Smooth muscle cell (in vitro differentiated cells): ENCODE measurements around the gene RBM19. TPM values are rescaled to one million over a fixed set of nuclear protein-coding genes. Genes with fewer than 3 reads are reported as not detected.

Source experiments
- DNase-seq: peaks from one replicate; lab custom pipeline; 2025; ENCODE audit not compliant: unreplicated experiment; lab: John Stamatoyannopoulos, UW
- H2AFZ ChIP-seq: fragments of 200-600 bp; sonication (generic); 2 replicates; pipeline ENCODE4 v1.6.0; 2016; ENCODE audit warnings: antibody characterized with exemption, low read depth, mild to moderate bottlenecking
- H3F3A ChIP-seq: fragments of 200-600 bp; sonication (generic); 2 replicates; pipeline ENCODE4 v1.6.0; 2017; ENCODE audit warnings: antibody characterized with exemption, low read depth
- H3K27ac ChIP-seq: fragments of 200-600 bp; sonication (generic); 2 replicates; pipeline ENCODE4 v1.5.1; 2016; ENCODE audit warnings: low read depth, mild to moderate bottlenecking
- H3K27me3 ChIP-seq: fragments of 200-600 bp; sonication (generic); 2 replicates; pipeline ENCODE4 v1.6.1; 2016; ENCODE audit warnings: low read depth, mild to moderate bottlenecking
- H3K36me3 ChIP-seq: fragments of 200-600 bp; sonication (generic); 2 replicates; pipeline ENCODE4 v1.5.1; 2016; ENCODE audit warnings: low read depth
- H3K4me1 ChIP-seq: fragments of 200-600 bp; sonication (generic); 2 replicates; pipeline ENCODE4 v1.5.1; 2016; ENCODE audit warnings: low read depth
- H3K4me2 ChIP-seq: fragments of 200-600 bp; sonication (generic); 2 replicates; pipeline ENCODE4 v1.6.0; 2016; ENCODE audit warnings: mild to moderate bottlenecking
- H3K4me3 ChIP-seq: fragments of 200-600 bp; sonication (generic); 2 replicates; pipeline ENCODE4 v1.5.1; 2016; ENCODE audit warnings: mild to moderate bottlenecking
- H3K79me2 ChIP-seq: fragments of 200-600 bp; sonication (generic); 2 replicates; pipeline ENCODE4 v1.6.0; 2016; ENCODE audit warnings: low read depth, mild to moderate bottlenecking
- H3K9ac ChIP-seq: fragments of 200-600 bp; sonication (generic); 2 replicates; pipeline ENCODE4 v1.6.0; 2016; ENCODE audit warnings: low read depth
- H3K9me3 ChIP-seq: fragments of 200-600 bp; sonication (generic); replicated peaks from 2 replicates; pipeline ENCODE4 v1.5.1; 2016; ENCODE audit warnings: low read depth
- H4K20me1 ChIP-seq: fragments of 200-600 bp; sonication (generic); 2 replicates; pipeline ENCODE4 v1.6.0; 2016; ENCODE audit warnings: low read depth
- CTCF ChIP-seq: fragments of 200-600 bp; sonication (generic); IDR thresholded peaks from 2 replicates; pipeline ENCODE4 v1.5.1; 2017; ENCODE audit warnings: borderline replicate concordance, mild to moderate bottlenecking, antibody characterized with exemption; ENCODE audit not compliant: insufficient read depth, poor library complexity, severe bottlenecking
- WGBS: methylation state at CpG from one replicate; pipeline ENCODE4 v1.1.7; 2016; ENCODE audit warnings: low lambda C conversion rate; 5-methylcytosine and 5-hydroxymethylcytosine counted together
- polyA plus RNA-seq: library from polyadenylated mRNA; unstranded; fragments of >200 nt; fragmentation: Nextera tagmentation; extraction: Ambion mirVana; gene quantifications from 2 replicates; pipeline ENCODE4 v1.2.1, GENCODE V29; 2016
- total RNA-seq: library from RNA; depleted of rRNA; stranded (reverse); fragments of >200 nt; gene quantifications from 2 replicates; pipeline ENCODE4 v1.2.3, GENCODE V29; 2014

RBM19 gene
- total and polyA plus RNA-seq, 2 experiments from 2014 or later = 12.8 to 15.9 TPM

DNA sequence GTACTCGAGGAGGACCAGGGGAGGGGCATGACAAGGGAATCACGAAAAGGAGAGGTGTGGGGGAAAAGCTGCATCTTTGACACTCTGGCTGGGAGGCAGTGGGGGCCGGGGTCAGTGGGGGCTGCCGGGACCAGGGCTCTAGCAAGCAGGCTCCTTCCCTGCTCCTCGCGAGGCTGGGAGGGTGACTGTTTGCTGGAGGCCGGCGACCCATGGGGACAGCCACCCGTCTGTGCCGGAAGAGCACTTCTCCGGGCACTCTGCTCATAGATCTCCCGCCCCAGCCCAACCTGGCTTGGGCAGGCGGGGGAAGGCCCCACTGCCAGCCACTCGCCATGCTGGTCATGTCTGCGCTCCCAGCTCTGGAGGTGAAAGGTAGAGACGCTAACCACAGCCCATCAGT is 130.7 kb downstream of the RBM19 start:
- Histone ChIP-seq H3K36me3 (no peaks in the 10 kb centered on the region), H3K4me1 (peaks cover 10% of the 10 kb centered on the region), H3F3A (no peaks in the 10 kb centered on the region), H3K27ac (no peak overlapping the region), H3K9me3 (no peaks in the 10 kb centered on the region), H3K9ac (no peak overlapping the region), H3K27me3 (no peaks in the 10 kb centered on the region), H4K20me1 (no peaks in the 10 kb centered on the region), H2AFZ (no peak overlapping the region), H3K4me2 (no peak overlapping the region), H3K79me2 (no peaks in the 10 kb centered on the region), H3K4me3 (no peak overlapping the region)
- no peak for DNase-seq
- no peak for TF ChIP-seq CTCF
- 95% methylated on average over 13 of the region's 16 CpGs for WGBS

DNA sequence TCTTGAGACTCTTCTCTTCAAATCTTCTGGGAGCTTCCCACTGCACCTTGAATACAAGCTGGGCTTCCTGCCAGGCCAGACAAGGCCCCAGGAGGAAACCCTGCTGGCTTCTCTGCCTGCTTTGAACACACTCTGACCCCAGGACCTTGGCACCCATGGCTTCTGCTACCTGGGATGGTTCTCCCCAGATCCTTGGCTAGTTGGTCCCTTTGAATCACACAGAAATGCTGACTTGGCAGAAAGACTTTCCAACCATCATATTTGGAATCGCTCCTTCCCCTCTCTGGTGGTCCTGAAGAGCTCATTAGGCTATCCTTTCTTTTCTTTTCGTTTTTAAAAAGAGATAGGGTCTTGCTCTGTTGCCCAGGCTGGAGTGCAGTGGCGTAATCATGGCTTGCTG is 132.7 kb downstream of the RBM19 start:
- Histone ChIP-seq H3K4me2 (no peak overlapping the region), H3K36me3 (no peaks in the 10 kb centered on the region), H3K4me1 (peaks cover 10% of the 10 kb centered on the region), H4K20me1 (no peaks in the 10 kb centered on the region), H3F3A (no peaks in the 10 kb centered on the region), H3K4me3 (no peak overlapping the region), H3K9me3 (no peaks in the 10 kb centered on the region), H3K27ac (no peak overlapping the region), H3K9ac (no peak overlapping the region), H2AFZ (no peak overlapping the region), H3K27me3 (no peaks in the 10 kb centered on the region), H3K79me2 (no peaks in the 10 kb centered on the region)
- DNase-seq = no peak
- TF ChIP-seq CTCF = no peak
- 100% methylated on average over 3 of the region's 3 CpGs for WGBS

GRCh38 chr12:113831476-113831875 is 134.6 kb downstream of the RBM19 start:
- Histone ChIP-seq H3K9me3 (no peaks in the 10 kb centered on the region), H3F3A (no peaks in the 10 kb centered on the region), H3K79me2 (no peaks in the 10 kb centered on the region), H2AFZ (no peak overlapping the region), H3K9ac (no peak overlapping the region), H3K4me1 (peaks cover 10% of the 10 kb centered on the region), H4K20me1 (no peaks in the 10 kb centered on the region), H3K4me2 (no peak overlapping the region), H3K27ac (no peak overlapping the region), H3K4me3 (no peak overlapping the region), H3K36me3 (no peaks in the 10 kb centered on the region), H3K27me3 (no peaks in the 10 kb centered on the region)
- TF ChIP-seq CTCF = no peak
- WGBS = 97% methylated on average over 20 of the region's 20 CpGs
- DNase-seq = no peak

DNA sequence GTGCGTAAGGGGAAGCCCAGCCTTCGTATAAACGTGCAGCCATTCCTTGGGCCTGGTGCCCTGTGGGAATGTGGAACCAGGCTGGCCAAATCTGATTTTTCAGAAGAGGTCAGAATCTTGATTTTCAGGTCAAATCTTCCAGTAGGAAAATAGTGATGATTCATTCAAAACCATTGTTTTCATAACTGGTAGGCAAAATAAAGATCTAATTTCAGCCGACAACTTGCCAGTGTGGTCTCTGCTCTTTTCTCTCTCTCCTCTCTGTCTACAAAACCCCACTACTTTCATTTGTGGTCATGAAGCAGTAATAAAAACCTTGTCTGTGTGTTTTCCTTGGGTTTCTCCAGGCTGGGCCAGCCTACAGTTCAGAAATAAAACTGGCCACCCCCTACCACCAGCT is 135.1 kb downstream of the RBM19 start:
- H3K4me1 ChIP-seq = peaks cover 7% of the 10 kb centered on the region
- H3K79me2 ChIP-seq = no peaks in the 10 kb centered on the region
- 79% methylated on average over 4 of the region's 4 CpGs for WGBS
- H2AFZ ChIP-seq = no peak overlapping the region
- DNase-seq = no peak
- no peak overlapping the region for H3K4me3 ChIP-seq
- no peak overlapping the region for H3K4me2 ChIP-seq
- no peaks in the 10 kb centered on the region for H3K9me3 ChIP-seq
- H3F3A ChIP-seq = no peaks in the 10 kb centered on the region
- H3K9ac ChIP-seq = no peak overlapping the region
- H3K27ac ChIP-seq = no peak overlapping the region
- H3K27me3 ChIP-seq = no peaks in the 10 kb centered on the region
- H4K20me1 ChIP-seq = no peaks in the 10 kb centered on the region
- TF ChIP-seq CTCF = no peak
- no peaks in the 10 kb centered on the region for H3K36me3 ChIP-seq
